ENCODE results near the gene NAP1L1.

DNA sequence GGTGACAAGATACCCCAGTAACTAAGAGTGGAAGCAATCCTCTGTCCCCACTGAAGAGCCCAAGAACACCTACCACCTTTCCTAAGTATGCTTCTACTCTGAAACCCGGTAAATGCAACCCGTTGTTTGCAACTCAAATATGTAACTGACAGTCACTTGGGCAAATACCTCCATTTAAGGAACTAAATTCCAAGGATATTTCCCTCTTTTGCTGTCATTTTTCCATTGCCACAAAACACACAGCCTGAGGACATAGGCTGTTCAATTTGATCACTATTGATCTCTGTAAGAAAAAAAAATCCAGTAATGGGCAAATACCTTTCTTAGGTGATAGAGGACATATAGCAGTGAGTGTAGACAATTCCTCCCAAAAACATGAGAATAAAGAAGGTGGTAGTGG, 46.3 kb downstream of the NAP1L1 start:
- TF ChIP-seq EZH2 (IDR thresholded peaks at IDR 0.05; ENCODE audit: insufficient read depth, poor library complexity, severe bottlenecking) (no peak), EZH2phosphoT487 (IDR thresholded peaks at IDR 0.05; ENCODE audit: insufficient read depth, low read depth) (no peak)

Data from GM23248 (cell line).